Neural progenitor cell (in vitro differentiated cells): ENCODE data around the gene METTL16. TPM values are rescaled to one million over a fixed set of nuclear protein-coding genes. Genes with fewer than 3 reads are reported as not detected.

ENCODE experiments used
- DNase-seq: peaks from one replicate; pipeline ENCODE4 v3.0.0-alpha.2; 2016; ENCODE audit warnings: low spot score
- H2AFZ ChIP-seq: fragments of 200-600 bp; sonication (generic); replicated peaks from 2 replicates; pipeline ENCODE4 v1.6.1; 2016; ENCODE audit warnings: antibody characterized with exemption
- H3F3A ChIP-seq: fragments of 200-600 bp; sonication (generic); 2 replicates; pipeline ENCODE4 v1.6.1; 2016; ENCODE audit warnings: antibody characterized with exemption, low read depth
- H3K27ac ChIP-seq: fragments of 200-600 bp; sonication (generic); 2 replicates; pipeline ENCODE4 v1.5.1; 2016; ENCODE audit warnings: mild to moderate bottlenecking
- H3K27me3 ChIP-seq: fragments of 200-600 bp; sonication (generic); 2 replicates; pipeline ENCODE4 v1.6.1; 2016; ENCODE audit warnings: mild to moderate bottlenecking, moderate library complexity
- H3K36me3 ChIP-seq: fragments of 200-600 bp; sonication (generic); 2 replicates; pipeline ENCODE4 v1.5.1; 2016
- H3K4me1 ChIP-seq: fragments of 200-600 bp; sonication (generic); 2 replicates; pipeline ENCODE4 v1.6.1; 2016; ENCODE audit warnings: mixed run types
- H3K4me2 ChIP-seq: fragments of 200-600 bp; sonication (generic); 2 replicates; pipeline ENCODE4 v1.6.1; 2016
- H3K4me3 ChIP-seq: fragments of 200-600 bp; sonication (generic); 2 replicates; pipeline ENCODE4 v1.5.1; 2016
- H3K79me2 ChIP-seq: fragments of 200-600 bp; sonication (generic); 2 replicates; pipeline ENCODE4 v1.6.1; 2016; ENCODE audit warnings: low read depth
- H3K9ac ChIP-seq: fragments of 200-600 bp; sonication (generic); 2 replicates; pipeline ENCODE4 v1.6.1; 2016
- H3K9me3 ChIP-seq: fragments of 200-600 bp; sonication (generic); 2 replicates; pipeline ENCODE4 v1.5.1; 2016; ENCODE audit warnings: low read depth
- H4K20me1 ChIP-seq: fragments of 200-600 bp; sonication (generic); 2 replicates; pipeline ENCODE4 v1.6.1; 2016; ENCODE audit warnings: low read depth
- H3K27ac Mint-ChIP-seq: 3 replicates; pipeline ENCODE4 v1.8.0; 2021; ENCODE audit warnings: mixed read lengths
- H3K27me3 Mint-ChIP-seq: 2 replicates; pipeline ENCODE4 v1.8.0; 2022; ENCODE audit warnings: low read depth, mild to moderate bottlenecking, inconsistent platforms, moderate library complexity, mixed read lengths; ENCODE audit not compliant: insufficient read depth
- H3K36me3 Mint-ChIP-seq: 3 replicates; pipeline ENCODE4 v1.8.0; 2021; ENCODE audit warnings: mixed read lengths
- H3K4me1 Mint-ChIP-seq: 3 replicates; pipeline ENCODE4 v1.8.0; 2021; ENCODE audit warnings: mixed read lengths
- H3K4me3 Mint-ChIP-seq: 3 replicates; pipeline ENCODE4 v1.8.0; 2021; ENCODE audit warnings: mild to moderate bottlenecking, moderate library complexity, mixed read lengths
- H3K9me3 Mint-ChIP-seq: 3 replicates; pipeline ENCODE4 v1.8.0; 2020; ENCODE audit warnings: mixed read lengths
- EZH2 ChIP-seq: fragments of 200-600 bp; sonication (generic); IDR thresholded peaks from 2 replicates; pipeline ENCODE4 v1.6.1; 2017; ENCODE audit warnings: antibody characterized with exemption, mild to moderate bottlenecking, moderate library complexity
- EZH2phosphoT487 ChIP-seq: fragments of 200-600 bp; sonication (generic); IDR thresholded peaks from 2 replicates; pipeline ENCODE4 v1.6.1; 2017; ENCODE audit warnings: antibody characterized with exemption
- total RNA-seq: library from RNA; depleted of rRNA; stranded (reverse); fragments of >200 nt; gene quantifications from 2 replicates; pipeline ENCODE4 v1.2.3, GENCODE V29; 2015; ENCODE audit warnings: low replicate concordance
- TF ChIP-seq, protein P1 (sequence below): fragments of 200-600 bp; sonication (generic); IDR thresholded peaks from 2 replicates; pipeline ENCODE4 v1.5.1; 2017; ENCODE audit warnings: antibody characterized with exemption, mild to moderate bottlenecking

METTL16 gene
- total RNA-seq, 1 donor from 2014 or later: 40.0 TPM

DNA sequence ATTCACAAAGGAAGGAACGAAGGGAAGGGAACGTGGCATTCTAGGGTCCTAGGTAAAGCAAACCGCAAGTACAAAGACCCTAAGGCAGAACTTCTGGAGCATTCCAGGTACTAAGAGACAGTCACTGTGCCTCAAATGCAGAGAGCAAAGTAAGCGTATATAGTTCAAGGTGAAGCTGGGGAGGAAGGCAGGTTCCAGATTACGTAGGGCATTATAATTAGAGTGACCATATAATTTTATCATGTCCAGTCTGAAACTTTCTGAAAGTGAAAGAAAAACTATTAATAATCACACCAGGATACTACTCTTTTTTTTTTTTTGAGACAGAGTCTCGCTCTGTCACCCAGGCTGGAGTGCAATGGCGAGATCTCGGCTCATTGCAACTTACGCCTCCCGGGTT lies 25.7 kb downstream of the METTL16 start:
- Histone ChIP-seq H2AFZ (no peak overlapping the region), H3K4me2 (no peak overlapping the region), H3K79me2 (peaks cover 98% of the 10 kb centered on the region), H3K9me3 (no peaks in the 10 kb centered on the region), H3K27ac (no peak overlapping the region), H3K36me3 (no peaks in the 10 kb centered on the region), H3K4me1 (peaks cover 29% of the 10 kb centered on the region), H3K9ac (no peak overlapping the region), H4K20me1 (peaks cover 93% of the 10 kb centered on the region), H3F3A (peaks cover 11% of the 10 kb centered on the region), H3K27me3 (no peaks in the 10 kb centered on the region), H3K4me3 (no peak overlapping the region)
- Mint-ChIP-seq H3K4me3 (no peak overlapping the region), H3K27me3 (peaks cover 3% of the 10 kb centered on the region), H3K27ac (no peak overlapping the region), H3K36me3 (peaks cover 5% of the 10 kb centered on the region), H3K9me3 (no peaks in the 10 kb centered on the region), H3K4me1 (peaks cover 17% of the 10 kb centered on the region)
- DNase-seq: no peak
- no peak for TF ChIP-seq EZH2
- TF ChIP-seq EZH2phosphoT487: no peak
- TF ChIP-seq, protein P1, sequence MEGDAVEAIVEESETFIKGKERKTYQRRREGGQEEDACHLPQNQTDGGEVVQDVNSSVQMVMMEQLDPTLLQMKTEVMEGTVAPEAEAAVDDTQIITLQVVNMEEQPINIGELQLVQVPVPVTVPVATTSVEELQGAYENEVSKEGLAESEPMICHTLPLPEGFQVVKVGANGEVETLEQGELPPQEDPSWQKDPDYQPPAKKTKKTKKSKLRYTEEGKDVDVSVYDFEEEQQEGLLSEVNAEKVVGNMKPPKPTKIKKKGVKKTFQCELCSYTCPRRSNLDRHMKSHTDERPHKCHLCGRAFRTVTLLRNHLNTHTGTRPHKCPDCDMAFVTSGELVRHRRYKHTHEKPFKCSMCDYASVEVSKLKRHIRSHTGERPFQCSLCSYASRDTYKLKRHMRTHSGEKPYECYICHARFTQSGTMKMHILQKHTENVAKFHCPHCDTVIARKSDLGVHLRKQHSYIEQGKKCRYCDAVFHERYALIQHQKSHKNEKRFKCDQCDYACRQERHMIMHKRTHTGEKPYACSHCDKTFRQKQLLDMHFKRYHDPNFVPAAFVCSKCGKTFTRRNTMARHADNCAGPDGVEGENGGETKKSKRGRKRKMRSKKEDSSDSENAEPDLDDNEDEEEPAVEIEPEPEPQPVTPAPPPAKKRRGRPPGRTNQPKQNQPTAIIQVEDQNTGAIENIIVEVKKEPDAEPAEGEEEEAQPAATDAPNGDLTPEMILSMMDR: no peak

DNA sequence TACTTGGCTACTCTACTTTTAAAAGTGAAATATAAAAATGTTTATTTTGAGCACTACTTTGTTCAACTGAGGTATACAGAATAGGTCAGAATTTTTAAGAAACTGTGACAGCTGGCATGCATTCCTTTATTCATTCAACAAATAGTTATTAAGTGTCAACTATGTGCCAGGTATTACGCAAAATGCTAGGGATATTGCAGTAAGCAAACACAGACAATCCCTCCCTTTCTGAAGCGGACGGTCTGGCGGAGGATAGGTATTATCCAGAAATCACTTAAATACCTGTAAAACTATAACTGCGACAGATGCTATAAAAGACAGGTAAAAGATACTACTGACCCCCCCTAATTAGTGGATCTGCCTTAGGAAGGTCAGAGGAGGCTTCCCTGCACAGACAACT lies 26.1 kb downstream of the METTL16 start:
- no peak for DNase-seq
- Histone ChIP-seq H3K79me2 (peaks cover 99% of the 10 kb centered on the region), H3K4me1 (peaks cover 26% of the 10 kb centered on the region), H3K27ac (no peak overlapping the region), H3F3A (peaks cover 8% of the 10 kb centered on the region), H3K9ac (no peak overlapping the region), H3K4me3 (no peak overlapping the region), H2AFZ (no peak overlapping the region), H3K4me2 (no peak overlapping the region), H3K9me3 (no peaks in the 10 kb centered on the region), H4K20me1 (peaks cover 93% of the 10 kb centered on the region), H3K36me3 (no peaks in the 10 kb centered on the region), H3K27me3 (no peaks in the 10 kb centered on the region)
- no peaks in the 10 kb centered on the region for H3K9me3 Mint-ChIP-seq
- no peak for TF ChIP-seq EZH2phosphoT487
- TF ChIP-seq, protein P1: no peak
- no peak for TF ChIP-seq EZH2
- H3K36me3 Mint-ChIP-seq: peaks cover 5% of the 10 kb centered on the region
- no peak overlapping the region for H3K4me3 Mint-ChIP-seq
- H3K27me3 Mint-ChIP-seq: peaks cover 3% of the 10 kb centered on the region
- H3K4me1 Mint-ChIP-seq: peaks cover 15% of the 10 kb centered on the region
- no peak overlapping the region for H3K27ac Mint-ChIP-seq

DNA sequence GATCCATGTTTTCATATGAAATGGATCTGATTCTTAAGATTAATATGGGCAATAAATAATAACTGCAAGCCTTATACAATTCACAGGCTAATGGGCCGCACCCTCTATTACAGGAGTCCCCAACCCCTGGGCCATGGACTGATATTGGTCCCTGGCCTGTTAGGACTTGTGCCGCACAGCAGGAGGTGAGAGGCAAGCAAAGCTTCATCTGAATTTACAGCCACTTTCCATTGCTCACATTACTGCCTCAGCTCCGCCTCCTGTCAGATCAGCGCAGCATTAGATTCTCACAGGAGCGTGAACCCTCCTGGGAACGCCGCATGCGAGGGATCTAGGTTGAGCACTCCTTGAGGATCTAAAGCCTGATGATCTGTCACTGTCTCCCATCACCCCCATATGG lies 26.8 kb downstream of the METTL16 start:
- no peak overlapping the region for H2AFZ ChIP-seq
- H3K9me3 Mint-ChIP-seq: no peaks in the 10 kb centered on the region
- peak; percentile 75 for DNase-seq
- no peak overlapping the region for H3K27ac Mint-ChIP-seq
- H3K4me1 ChIP-seq: peaks cover 26% of the 10 kb centered on the region
- no peaks in the 10 kb centered on the region for H3K36me3 ChIP-seq
- no peak overlapping the region for H3K4me3 Mint-ChIP-seq
- no peak overlapping the region for H3K27ac ChIP-seq
- H4K20me1 ChIP-seq: peaks cover 90% of the 10 kb centered on the region
- H3K4me1 Mint-ChIP-seq: peaks cover 15% of the 10 kb centered on the region
- TF ChIP-seq EZH2phosphoT487 (no peak), EZH2 (no peak)
- TF ChIP-seq, protein P1: no peak
- no peaks in the 10 kb centered on the region for H3K27me3 ChIP-seq
- no peaks in the 10 kb centered on the region for H3K9me3 ChIP-seq
- H3F3A ChIP-seq: peaks cover 8% of the 10 kb centered on the region
- H3K36me3 Mint-ChIP-seq: peaks cover 5% of the 10 kb centered on the region
- no peak overlapping the region for H3K4me2 ChIP-seq
- H3K27me3 Mint-ChIP-seq: peaks cover 3% of the 10 kb centered on the region
- no peak overlapping the region for H3K4me3 ChIP-seq
- no peak overlapping the region for H3K9ac ChIP-seq
- H3K79me2 ChIP-seq: peaks cover 98% of the 10 kb centered on the region
